OCI-LY3 (cell line): ENCODE measurements around the gene EXOC4.

Experiments
- CTCF ChIP-seq: fragments of 200-600, 300-600 bp; sonication (generic); IDR thresholded peaks from 2 replicates; pipeline ENCODE4 v1.5.1; 2014; ENCODE audit warnings: antibody characterized with exemption, low read length, low read depth
- EZH2phosphoT487 ChIP-seq: fragments of 200-600 bp; shearing (Covaris generic); IDR thresholded peaks from 2 replicates; pipeline ENCODE4 v1.6.1; 2018; ENCODE audit warnings: antibody characterized with exemption, mixed run types, low read depth

GRCh38 chr7:133491846-133492652 lies 239.2 kb downstream of the EXOC4 start:
- TF ChIP-seq CTCF (no peak), EZH2phosphoT487 (no peak)
